Hematopoietic multipotent progenitor cell treated with erythropoietin and hydrocortisone succinate and interleukin-3 and kit ligand, for 4 days (in vitro differentiated cells): ENCODE data around the gene MDFIC.
A peak's percentile ranks its signal among the peaks of the same experiment; 100 is the strongest.

ENCODE experiments used
- DNase-seq: peaks from one replicate; pipeline ENCODE4 v3.0.0-alpha.2; 2015

MDFIC gene

DNA sequence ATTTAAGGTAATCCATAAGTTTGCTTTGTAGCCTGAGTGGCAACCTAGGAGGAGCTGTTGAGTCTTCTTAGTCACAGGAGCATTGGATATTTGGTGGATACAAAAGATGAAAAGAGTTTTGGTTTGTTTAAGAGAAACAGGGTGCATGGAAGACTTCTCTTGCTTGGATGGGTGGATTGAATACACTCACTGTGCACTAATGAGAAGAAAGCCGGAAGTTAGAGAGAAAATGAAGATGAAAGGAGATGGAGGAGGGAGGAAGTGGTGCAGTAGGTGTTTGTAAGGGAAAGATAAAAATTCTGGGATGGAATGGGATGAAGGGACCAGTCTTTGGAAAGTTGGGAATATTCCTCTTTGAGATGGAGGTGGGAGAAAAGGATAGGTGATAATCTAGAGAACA lies 7.7 kb downstream of the MDFIC start:
- no peak for DNase-seq

DNA sequence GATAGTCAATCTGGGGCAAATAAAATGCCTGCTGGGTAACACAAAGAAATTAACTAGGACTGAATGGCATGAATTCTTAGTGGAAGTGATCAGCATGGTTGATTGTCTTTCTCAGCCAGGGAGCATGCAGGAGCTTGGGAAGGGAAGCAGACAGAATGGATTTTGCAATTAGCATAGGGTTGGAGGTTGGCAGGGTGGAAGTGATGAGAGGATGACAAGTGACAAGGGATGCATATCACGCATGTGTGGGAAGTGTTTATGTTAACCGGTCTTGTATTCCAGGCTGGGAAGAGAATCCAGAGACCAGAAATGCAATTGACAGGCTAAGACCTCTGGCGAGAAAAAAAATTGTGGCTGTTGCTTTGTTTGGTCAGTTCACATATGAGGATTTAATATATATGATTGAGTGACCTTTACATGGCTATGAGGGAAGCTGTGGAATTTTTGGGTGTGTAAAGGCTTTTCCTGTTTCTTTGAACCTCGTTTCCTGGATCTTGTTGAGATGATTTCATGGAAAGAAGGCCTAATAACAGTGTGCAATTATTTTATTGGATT lies 8.3 kb downstream of the MDFIC start:
- DNase-seq, result no peak

DNA sequence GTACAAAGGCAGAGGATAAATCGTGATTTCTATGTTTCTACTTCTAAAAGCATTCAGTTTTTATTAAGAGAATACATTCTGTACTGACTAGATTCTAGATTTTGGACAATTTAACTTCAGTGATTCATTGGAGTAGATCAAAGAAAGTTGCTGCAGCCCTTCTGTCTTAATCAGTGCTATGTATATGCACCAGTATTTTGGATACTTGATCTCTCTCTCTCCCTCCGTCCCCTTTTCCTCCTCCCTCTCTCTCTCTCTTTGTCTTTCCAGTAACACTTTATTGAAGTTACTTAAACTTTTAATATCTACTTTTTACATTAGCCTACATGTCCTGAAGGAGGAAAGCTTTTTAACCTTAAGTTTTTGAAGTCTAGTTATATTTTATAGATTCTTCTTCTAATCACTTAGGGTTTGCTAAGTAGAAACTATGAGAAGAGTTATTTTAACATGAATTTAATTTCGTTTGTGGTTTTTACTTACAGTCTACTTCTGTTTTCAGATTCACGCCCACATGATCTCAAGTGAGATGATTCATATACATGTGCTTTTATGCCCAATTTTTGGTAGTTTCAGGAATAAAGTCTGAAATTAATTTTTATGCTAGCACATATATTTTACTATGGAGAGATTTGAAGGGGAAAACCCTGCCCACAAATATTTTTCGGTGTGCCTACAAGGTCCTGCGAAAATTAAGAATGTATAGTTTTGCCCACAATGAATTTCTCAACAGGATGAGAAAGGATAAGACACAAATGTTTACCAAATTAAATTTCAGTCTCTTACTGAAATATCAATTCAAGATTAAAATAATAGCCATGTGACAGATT lies 9.1 kb downstream of the MDFIC start:
- DNase-seq, result peak; percentile 65

DNA sequence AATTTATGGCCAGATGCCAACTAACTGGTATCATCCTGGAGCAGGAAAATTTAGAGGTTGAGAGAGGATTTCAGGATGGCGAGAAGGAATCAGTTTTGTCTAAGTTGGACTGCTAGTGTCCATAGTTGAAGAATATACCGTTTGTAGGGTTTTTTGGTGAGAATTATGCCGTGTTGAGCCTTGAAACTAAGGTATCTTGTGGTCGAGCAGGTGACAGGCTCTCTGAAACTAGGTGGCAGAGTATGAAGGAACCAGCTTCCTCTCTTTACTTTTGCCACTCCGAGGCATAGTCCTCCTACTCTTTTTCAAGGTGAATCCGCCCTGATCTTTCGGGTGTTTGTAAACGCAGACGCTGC lies 9.7 kb downstream of the MDFIC start:
- no peak for DNase-seq

DNA sequence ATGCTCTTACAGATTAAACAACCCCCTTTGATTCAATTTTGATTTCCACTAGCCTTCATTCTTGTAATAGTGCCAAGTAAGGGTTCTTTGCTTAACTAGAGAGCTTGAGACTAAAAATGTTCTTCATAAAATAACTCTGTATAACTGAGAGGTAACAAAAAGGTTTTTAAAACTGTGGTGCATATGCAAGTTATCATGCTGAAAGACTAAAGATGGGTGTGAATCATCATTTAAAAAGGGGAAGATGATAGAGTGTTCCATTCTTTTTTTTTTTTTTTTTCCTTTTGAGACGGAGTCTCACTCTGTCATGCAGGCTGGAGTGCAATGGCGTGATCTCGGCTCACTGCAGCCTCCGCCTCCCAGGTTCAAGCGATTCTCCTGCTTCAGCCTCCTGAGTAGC lies 11.1 kb downstream of the MDFIC start:
- no peak for DNase-seq

DNA sequence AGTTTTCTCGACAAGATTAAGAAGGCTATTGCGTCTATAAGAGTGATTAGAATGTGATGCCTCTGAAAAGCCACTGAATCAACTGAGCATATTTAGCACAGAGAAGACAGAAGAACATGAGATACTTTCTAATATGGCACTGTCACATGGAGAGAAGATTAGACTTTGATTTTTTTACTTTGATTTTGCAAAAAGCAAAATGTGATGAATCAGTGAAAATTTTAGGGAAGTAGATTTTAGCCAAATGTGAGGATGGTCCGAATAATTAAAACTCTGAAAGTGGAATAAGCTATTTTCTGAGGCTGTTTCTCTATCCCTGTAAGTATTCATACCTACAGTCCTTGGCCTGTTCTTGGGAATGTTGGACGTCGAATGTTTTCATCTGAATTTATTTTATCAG lies 11.8 kb downstream of the MDFIC start:
- no peak for DNase-seq

DNA sequence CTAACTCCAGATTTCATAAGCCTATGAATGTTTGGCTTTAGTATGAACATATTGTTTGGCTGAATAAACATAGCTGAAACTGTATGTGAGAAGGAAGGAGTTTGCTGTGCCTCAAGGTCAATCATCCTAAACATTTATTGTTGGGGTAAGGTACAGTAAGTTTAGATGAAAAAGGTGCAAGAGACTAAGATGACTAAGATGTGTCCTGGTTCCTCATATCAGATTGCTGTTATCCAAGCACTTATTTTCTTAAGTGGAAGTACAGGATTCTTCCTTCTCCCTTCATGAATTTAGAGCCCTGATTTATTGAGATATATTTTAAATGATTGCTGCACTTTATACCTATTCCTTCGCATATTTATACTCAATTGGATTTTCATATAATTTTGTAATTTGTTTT lies 12.2 kb downstream of the MDFIC start:
- no peak for DNase-seq

DNA sequence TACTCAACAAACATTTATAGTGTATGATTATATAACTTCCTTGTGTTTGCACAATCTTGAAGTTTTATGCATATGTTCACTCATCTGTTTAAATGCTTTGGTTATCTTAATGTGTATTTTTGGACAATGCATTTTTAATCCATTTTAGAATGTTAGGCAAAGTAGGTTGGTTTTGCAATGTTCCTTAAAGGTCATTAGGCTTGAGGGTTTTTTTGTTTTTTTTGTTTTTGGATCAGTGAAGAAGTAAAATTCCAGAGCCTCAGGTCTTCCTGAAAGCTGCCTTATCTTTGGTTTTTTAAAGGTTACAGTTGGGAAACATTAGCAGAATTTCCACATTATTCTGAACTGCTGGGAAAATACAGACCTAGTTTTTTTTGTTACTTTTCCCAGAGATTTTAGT lies 12.8 kb downstream of the MDFIC start:
- DNase-seq, result no peak

DNA sequence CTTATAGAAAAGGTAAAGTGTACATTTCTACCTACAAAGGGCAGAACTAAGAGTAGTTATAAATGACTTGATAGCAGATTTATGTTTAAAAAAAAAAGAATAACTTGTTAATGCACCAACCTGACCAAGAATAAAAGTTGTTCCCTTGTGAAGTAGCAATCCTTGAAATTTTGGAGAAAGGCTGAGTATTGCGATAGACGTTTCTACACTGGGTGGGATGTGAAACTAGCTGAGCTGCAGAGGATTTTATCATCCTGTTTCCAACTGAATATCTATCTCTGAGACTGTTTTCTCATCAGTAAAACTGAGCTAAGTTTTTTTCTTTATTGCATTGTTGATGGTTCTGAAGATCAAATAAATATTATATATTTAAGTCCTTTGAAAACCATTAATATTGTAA lies 14.6 kb downstream of the MDFIC start:
- DNase-seq, result no peak

DNA sequence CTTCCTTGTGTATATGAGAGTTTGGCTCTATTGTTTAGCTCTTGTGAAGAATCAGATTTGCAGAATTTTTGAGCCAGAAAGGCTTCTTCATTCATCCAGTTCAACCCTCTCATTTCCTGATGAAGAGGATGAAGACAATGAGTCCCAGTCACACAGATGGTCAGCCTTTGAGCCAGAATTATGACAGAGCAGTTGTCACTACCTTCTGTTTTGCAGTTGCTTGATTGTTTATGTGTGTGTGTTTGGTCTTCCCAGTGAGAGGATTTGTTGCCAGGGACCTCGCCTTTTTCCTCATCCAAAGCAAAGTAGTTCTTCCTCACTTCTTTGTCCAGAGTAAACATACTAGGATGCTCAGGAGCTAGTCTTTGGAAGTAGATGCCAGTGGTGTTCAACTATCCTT lies 15.6 kb downstream of the MDFIC start:
- no peak for DNase-seq

DNA sequence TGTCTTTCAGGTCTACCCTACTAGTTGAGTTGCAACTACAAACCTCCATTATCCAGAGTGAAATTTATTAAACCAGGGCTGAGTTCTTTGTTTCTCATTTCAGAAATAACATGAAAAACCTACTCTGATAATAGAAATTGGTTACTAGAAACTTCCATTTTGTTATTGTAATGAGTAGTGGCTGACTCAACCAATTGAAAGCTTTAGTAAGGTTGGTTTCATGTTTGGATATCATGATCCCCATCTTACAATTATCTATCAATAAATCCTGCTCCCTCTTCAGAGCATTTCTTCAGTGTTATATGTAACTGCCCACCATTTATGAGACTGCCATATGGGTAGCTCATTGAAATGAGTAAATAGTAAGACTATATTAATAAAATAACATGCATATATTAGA lies 16.9 kb downstream of the MDFIC start:
- DNase-seq, result no peak

DNA sequence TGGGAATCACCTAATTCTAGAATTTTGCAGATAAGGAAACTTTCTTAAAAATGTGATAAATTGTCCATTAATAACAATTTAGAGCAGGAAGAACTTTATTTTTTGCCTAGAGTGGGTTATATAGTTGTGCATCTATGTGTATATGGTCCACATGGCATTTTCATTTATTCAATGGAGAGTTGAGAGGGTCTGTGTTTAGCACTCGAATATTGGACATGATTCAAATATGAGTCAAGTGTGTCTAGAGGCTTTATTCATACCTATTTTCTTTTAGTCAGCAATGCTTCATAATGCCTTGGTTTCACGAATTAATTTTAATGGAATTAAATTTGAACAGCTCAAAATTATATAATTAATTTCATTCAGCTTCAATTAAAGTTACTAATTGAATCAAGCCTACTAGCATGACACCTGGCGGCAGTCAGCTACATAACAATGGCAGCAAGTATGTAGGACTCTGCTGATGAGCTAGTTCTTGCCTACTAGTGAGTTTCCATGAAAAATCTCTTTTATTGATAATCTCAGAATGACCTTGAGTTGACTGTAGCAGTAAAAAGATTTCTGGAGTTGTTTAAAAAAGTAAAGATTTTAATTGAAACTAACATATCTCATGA lies 17.7 kb downstream of the MDFIC start:
- DNase-seq, result no peak

DNA sequence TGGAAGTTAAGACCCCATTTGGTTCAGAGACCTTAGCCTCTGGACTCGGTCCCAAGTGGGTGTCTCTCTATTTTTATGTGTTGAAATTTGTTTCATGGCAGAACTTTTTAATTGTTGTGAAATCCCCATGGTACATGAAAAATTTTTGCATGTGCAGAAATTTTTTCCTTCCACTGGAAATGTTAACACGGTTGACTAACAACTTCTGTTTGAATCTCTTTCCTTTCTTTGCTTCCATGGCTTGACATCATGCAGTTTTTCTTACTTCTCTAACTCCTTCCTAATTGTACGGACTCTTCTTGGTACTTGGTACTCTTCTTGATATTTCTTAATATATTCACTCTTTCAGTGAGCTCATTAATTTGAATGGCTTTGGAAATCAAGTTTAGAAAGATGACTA lies 18.3 kb downstream of the MDFIC start:
- DNase-seq, result no peak

DNA sequence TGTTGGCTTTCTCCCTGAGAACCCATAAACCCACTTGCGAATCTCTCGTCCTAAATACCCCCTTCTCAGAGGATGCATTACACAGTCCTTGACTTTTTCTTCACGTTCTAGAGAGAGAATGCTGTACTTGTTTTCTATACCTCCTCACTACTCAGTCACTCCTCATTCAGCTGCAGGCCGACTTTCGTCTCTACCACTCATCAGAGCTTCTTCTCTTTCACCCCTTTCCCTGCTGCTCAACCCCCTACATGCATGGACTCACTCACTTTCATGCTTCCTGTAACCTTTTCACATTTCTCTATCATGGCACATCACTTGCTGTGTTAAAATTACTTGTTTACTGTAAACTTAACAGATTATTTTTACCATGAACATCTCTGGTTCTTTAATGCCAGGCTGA lies 19.8 kb downstream of the MDFIC start:
- DNase-seq, result no peak

DNA sequence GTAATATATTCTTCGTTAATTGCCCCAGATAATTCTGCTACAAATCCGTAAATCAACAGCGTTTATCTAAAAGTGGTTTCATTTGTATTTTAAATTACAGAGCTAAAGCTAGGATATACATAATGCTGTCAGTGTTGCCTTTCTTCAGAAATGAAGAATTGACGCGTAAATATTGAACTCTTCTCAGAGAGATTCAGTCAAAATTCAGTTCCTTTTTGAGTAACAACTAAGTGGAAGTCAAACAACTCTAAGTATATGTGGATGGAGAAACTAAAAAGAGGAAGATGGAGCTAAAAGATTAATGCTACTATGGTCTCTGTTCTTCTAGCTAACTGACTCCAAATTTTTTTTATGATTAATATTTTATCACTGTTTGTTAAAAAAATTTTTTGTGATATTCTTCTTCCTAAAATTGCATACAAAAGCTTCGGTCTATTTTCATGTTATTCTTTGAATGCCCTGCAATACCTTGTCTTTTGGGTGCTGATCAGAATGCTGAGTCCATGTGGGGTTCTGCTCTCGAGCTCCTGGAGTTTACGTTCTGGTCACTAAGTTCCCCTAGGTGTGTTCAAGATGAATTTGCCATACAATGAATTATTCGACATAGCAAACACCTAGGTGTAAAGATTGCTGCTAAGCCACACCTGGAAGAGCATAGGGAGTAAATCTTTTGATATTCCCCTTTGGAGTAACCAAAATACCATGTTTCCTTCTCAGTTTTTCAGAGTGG lies 20.7 kb downstream of the MDFIC start:
- DNase-seq, result peak; percentile 36

DNA sequence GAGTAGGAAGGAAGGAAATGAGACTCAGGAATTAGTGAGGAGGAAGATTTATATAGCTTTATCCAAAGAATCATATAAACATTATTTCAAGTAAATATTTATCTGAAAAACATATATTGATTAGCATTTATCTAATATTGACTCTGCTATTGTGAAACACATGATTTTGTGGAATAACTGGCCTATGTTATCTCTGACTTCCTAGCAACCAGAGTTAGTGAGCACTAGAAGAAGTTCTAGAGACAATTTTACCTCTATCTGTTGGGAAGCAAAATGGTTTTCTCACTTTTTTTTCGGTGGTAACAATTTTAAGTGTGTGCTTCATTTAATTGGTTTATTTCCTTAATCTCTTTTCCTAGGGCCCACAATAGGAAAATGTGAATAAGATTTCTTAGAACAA lies 21.6 kb downstream of the MDFIC start:
- DNase-seq, result no peak

DNA sequence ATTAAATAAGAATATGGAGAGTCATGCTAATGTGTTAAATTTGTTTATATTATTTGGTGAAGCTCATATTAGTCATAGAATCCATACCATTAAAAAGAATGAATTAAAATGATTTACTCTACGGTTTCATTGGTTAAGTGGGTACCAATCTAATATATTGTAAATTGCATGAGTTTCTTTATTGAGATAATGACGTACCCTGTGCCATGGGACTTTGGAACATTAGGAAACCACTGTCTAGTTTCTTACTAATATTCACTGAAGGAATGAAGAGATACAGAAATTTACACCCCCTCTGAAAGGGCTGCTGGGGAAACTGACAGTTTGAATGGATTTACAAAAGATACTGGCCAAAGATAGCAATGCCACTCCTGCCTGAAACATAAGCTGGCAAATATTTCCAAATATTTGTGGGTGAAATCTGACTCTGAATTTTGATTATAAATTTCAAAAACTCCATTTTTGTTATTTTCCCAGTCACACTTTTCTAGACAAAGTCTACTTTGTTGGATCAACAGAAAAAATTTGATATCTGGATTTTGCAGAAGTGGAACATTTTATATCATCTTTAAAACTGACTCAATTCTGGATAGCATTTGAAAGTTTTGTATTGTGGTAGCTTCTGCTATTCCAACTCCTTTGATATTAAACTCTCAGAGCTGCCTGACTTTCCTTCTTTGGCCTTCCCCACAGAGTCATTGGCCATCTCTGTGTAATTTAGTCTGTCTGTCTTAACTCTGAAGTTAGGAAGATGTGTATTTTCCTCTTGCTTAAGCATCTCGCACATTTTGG lies 22.3 kb downstream of the MDFIC start:
- no peak for DNase-seq

DNA sequence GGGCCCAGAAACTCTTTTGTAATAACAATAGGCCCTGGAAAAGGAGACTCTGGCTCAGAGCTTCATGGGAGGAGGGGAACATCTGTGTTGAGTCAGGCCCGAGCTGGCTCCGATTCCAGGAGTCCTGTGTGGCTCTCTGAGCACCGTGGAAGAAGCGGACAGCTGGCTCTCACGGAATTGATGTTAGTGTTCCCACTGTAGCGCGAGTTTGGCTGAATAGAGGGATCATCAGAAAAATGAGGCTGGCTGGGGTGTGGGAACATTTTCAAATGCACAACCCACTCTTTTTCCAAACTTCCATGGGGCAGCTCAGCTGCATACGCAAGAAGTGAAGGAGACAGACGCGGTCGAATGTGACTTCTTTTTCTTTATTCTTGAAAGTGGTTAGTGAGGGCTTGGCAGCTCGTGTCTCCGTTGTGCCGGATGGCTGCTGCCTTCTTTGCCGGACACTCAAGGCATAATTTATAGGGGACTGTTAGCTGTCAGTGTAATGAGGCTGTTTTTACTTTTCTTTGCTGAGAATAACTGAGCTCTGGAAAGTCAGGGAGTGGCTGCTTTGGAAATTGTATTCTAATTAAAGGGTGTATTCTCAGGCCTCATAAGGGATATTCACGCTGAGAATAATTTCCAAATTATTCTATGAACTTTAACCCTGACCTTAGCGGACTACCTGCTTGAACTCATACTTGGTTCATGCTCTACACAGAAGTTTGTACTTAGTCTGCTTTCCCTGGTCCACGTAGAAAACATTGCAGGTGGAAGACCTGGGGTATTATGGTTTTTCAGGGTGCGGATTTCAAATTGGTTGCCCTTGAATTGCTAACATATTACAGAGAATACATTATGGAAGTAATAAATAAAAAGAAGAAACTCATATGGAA lies 23.1 kb downstream of the MDFIC start:
- no peak for DNase-seq

DNA sequence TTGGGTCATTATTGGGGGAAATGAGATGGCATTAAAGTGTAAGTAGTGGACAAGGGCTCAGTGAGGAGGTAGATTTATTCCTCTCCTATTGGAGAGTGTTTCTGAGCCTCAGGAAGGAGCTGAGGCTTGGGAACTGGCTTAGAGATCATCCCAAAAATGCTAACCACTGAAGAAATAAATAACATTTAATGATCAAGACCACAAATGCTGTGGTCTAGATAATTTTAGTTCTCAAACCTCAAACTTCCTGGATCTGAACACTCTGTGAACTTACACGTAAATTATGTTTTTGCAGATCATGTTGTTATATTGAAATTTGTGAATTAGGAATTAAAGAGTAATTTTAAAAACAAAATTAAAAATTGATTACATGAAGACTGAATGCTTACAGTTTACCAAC lies 27.3 kb downstream of the MDFIC start:
- DNase-seq, result peak; percentile 34

DNA sequence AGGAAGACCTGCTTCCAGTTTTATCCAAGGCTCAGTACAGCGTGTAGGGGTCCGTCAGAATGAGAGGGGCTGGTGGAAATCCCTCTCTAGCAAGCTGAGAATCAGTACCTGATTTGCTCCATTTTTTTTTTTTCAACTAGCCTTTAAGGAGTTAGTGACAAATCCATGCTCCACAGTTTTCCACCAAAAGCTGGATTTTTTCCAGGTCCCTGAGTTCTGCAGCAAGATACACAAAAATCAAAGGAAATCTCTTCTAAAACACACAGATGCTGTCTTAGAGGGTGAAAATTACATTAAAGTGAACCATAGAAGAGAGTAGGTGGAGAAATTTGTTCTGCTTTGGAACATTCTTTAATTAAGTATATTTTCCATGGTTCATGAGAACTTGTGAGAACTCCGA lies 30.4 kb downstream of the MDFIC start:
- DNase-seq, result no peak

DNA sequence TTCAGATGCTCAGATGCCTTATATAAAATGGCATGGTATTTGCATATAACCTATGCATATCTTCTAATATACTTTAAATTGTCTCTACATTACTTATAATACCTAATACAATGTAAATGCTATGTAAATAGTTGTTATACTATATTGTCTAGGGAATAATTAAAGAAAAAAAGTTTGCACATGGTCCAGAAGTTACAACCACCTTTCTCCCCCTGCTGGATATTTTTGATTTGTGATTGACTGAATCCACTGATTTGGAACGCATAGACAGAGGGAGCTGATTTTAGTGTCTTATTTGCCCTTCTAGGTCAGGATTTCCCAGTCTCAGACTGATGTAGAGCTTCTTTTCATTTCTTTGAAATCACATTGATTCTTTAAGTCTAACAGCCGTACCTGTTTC lies 31.8 kb downstream of the MDFIC start:
- DNase-seq, result no peak

DNA sequence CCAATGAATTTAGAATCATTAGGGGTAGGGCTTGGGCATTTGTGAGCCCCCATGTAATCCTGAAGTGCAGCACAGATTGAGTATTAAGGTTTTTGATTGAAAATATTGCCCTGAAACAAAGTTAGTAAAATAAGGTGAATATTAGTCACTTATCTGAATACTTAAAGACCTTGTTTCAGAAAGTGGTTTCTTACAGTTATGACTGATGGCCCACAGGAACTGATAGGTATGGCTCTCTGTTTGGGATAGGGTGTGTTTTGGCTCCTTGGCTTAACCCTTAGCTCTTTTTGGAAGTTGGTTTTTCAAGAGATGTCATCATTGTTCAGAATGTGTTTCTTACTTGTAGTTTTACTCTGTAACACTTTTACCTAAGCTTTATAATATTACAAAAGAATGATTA lies 34.8 kb downstream of the MDFIC start:
- DNase-seq, result no peak
